ENCODE data around the gene UBE2Q2. TPM values are rescaled to one million over a fixed set of nuclear protein-coding genes. Genes with fewer than 3 reads are reported as not detected.

The UBE2Q2 gene
- total and polyA plus RNA-seq, 9 of the 15 experiments (the other 6 are each of a cell fraction or from before 2014, with no cell fraction given): 6.2 to 24.0 (median 16.2) TPM

DNA sequence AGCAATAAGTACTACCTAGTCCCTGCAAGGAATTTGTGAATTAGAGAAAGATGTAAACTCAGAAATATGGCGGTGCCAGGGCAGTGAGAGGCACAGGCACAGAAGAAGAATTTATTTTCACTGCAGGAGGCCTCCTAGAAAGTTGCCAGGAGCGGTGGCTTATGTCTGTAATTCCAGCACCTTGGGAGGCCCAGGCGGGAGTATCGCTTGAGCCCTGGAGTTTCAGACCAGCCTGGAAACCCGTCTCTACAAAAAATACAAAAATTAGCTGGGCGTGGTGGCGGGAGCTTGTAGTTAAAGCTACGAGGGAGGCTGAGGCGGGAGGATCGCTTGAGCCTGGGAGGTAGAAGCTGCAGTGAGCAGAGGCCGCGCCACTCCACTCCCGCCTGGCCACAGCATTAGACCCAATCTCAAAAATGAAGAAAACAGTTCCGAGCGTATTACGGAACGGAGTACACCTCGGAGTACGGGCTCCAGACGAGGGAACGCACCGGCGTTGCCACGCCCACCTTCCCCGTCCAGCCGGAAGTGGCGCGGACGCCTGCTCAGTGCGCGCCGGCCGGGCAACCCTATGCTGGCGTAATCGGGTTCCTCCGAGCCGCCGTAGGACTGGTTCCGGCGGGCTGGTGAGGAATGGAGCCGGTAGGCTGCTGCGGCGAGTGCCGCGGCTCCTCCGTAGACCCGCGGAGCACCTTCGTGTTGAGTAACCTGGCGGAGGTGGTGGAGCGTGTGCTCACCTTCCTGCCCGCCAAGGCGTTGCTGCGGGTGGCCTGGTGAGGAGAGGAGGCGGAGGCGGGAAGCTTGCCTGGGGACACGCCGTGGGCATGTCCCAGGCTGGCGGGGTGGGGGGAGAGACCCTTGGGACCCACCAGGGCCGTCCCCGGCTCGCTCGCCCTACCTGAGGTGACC lies 60.3 kb downstream of the UBE2Q2 start, which contains the start of gene FBXO22 (continued):
- peak; percentile 95 for TF ChIP-seq PCBP1 (IDR thresholded peaks at IDR 0.05; ENCODE audit: low read depth, low read length, poor library complexity, severe bottlenecking)
- TF ChIP-seq ZKSCAN1 (IDR thresholded peaks at IDR 0.05; ENCODE audit: low read depth, low read length): peak; percentile 64; the same call in 1 of the 2 replicates
- no peak for TF ChIP-seq HIVEP1 (CRISPR knock-in tag; IDR thresholded peaks at IDR 0.05)
- 0 out of 2 replicates have a peak, but pooled peaks have one; percentile 48 for TF ChIP-seq ZBTB1 (CRISPR knock-in tag; IDR thresholded peaks at IDR 0.05; ENCODE audit: borderline replicate concordance, low read depth)
- TF ChIP-seq GTF2A2 (tag; IDR thresholded peaks at IDR 0.05): no peak
- TF ChIP-seq FOXK2 (conservative IDR thresholded peaks at IDR 0.05 in 1 of 2, IDR thresholded peaks at IDR 0.05 in 1 of 2; ENCODE audit: low read depth in 2 of 2): peak; percentile 72 to 78
- no peak for TF ChIP-seq HNRNPK (IDR thresholded peaks at IDR 0.05; ENCODE audit: low read depth, low read length, poor library complexity, severe bottlenecking)
- no peak for TF ChIP-seq BRD4 (IDR thresholded peaks at IDR 0.05)
- TF ChIP-seq KAT7 (CRISPR knock-in tag; IDR thresholded peaks at IDR 0.05; ENCODE audit: borderline replicate concordance): peak; percentile 87; the same call in 1 of the 2 replicates
- no peak for TF ChIP-seq SMAD2 (IDR thresholded peaks at IDR 0.05; ENCODE audit: low read depth, low read length)
- TF ChIP-seq, protein P1, sequence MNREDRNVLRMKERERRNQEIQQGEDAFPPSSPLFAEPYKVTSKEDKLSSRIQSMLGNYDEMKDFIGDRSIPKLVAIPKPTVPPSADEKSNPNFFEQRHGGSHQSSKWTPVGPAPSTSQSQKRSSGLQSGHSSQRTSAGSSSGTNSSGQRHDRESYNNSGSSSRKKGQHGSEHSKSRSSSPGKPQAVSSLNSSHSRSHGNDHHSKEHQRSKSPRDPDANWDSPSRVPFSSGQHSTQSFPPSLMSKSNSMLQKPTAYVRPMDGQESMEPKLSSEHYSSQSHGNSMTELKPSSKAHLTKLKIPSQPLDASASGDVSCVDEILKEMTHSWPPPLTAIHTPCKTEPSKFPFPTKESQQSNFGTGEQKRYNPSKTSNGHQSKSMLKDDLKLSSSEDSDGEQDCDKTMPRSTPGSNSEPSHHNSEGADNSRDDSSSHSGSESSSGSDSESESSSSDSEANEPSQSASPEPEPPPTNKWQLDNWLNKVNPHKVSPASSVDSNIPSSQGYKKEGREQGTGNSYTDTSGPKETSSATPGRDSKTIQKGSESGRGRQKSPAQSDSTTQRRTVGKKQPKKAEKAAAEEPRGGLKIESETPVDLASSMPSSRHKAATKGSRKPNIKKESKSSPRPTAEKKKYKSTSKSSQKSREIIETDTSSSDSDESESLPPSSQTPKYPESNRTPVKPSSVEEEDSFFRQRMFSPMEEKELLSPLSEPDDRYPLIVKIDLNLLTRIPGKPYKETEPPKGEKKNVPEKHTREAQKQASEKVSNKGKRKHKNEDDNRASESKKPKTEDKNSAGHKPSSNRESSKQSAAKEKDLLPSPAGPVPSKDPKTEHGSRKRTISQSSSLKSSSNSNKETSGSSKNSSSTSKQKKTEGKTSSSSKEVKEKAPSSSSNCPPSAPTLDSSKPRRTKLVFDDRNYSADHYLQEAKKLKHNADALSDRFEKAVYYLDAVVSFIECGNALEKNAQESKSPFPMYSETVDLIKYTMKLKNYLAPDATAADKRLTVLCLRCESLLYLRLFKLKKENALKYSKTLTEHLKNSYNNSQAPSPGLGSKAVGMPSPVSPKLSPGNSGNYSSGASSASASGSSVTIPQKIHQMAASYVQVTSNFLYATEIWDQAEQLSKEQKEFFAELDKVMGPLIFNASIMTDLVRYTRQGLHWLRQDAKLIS (CRISPR knock-in tag; IDR thresholded peaks at IDR 0.05): peak; percentile 90; the same call in 1 of the 2 replicates
- peak; percentile 80 to 92 for TF ChIP-seq MAZ (CRISPR knock-in tag; conservative IDR thresholded peaks at IDR 0.05 in 1 of 2, IDR thresholded peaks at IDR 0.05 in 1 of 2)
- TF ChIP-seq RBM25 (IDR thresholded peaks at IDR 0.05; ENCODE audit: low read depth, low read length, severe bottlenecking): no peak
- TF ChIP-seq, protein P2, sequence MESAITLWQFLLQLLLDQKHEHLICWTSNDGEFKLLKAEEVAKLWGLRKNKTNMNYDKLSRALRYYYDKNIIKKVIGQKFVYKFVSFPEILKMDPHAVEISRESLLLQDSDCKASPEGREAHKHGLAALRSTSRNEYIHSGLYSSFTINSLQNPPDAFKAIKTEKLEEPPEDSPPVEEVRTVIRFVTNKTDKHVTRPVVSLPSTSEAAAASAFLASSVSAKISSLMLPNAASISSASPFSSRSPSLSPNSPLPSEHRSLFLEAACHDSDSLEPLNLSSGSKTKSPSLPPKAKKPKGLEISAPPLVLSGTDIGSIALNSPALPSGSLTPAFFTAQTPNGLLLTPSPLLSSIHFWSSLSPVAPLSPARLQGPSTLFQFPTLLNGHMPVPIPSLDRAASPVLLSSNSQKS (CRISPR knock-in tag; IDR thresholded peaks at IDR 0.05): no peak
- peak; percentile 54 for TF ChIP-seq NFIC (IDR thresholded peaks at IDR 0.05)
- peak in 1 of 2 experiments; percentile 92; a peak in 1 of 4 replicates for TF ChIP-seq KDM4B (IDR thresholded peaks at IDR 0.05; ENCODE audit: borderline replicate concordance in 2 of 2, low read depth in 1 of 2)
- peak; percentile 5 for TF ChIP-seq MEIS2 (IDR thresholded peaks at IDR 0.05; ENCODE audit: partially characterized antibody)
- 0 out of 2 replicates have a peak, but pooled peaks have one; percentile 21 for TF ChIP-seq NCOR1 (IDR thresholded peaks at IDR 0.05)
- TF ChIP-seq ZFP30 (CRISPR knock-in tag; IDR thresholded peaks at IDR 0.05; ENCODE audit: borderline replicate concordance): no peak
- TF ChIP-seq CBFA2T3 (IDR thresholded peaks at IDR 0.05): peak; percentile 12; the same call in 1 of the 2 replicates
- peak; percentile 99 for TF ChIP-seq KLF13 (tag; IDR thresholded peaks at IDR 0.05; ENCODE audit: borderline replicate concordance, low read depth)
- TF ChIP-seq ZC3H4 (CRISPR knock-in tag; IDR thresholded peaks at IDR 0.05; ENCODE audit: borderline replicate concordance): no peak
- TF ChIP-seq KDM2B (CRISPR knock-in tag; IDR thresholded peaks at IDR 0.05): peak; percentile 65; the same call in 1 of the 2 replicates

Data from K562 (cell line).